ENCODE data around the gene ASB18. TPM values are rescaled to one million over a fixed set of nuclear protein-coding genes. Genes with fewer than 3 reads are reported as not detected.

The ASB18 gene
- polyA plus RNA-seq, 1 donor, result 0.03 TPM

DNA sequence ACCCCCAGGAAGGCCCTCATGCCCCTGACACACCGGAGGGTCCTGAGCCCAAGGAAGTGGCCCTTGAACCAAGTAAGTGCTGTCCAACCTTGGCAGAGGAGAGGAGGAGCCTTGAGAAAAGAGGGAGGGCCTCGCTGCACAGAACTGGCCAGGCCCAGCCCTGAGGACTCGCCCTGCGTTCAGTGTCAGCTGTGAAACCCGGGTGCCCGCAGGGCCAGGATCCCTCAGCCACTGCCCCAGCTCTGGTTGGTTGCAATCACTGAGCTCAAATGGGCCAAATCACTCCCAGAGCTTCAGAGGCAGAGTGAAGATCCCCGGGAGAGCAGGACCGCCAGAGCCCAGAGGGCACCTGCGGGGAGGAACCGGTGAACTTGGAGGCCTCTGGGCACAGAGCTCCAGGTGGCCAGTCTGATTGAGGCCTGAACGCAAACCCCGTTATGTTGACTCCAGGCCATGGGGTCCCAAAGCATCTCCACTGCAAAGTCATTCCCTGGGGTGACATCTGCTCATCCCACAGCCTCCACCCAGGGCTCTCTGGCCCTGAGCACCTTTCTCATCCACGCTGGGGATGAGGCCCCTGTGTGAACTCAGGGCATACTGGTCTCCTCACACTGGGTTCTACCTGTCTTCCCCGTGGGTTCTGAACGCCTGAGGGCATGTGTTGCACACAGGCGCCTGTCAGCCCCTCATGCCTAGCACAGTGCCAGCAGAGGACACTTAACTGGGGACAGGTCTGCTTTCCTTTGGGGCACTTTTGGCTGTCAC, 107.9 kb downstream of the ASB18 start:
- H3K27me3 ChIP-seq (ENCODE audit: control insufficient read depth, insufficient read depth, low read length), result peaks cover 69% of the 10 kb centered on the region
- no peak for DNase-seq
- WGBS (ENCODE audit: insufficient coverage, low lambda C conversion rate), result no CpG with 5 or more reads among the region's 16 CpGs

DNA sequence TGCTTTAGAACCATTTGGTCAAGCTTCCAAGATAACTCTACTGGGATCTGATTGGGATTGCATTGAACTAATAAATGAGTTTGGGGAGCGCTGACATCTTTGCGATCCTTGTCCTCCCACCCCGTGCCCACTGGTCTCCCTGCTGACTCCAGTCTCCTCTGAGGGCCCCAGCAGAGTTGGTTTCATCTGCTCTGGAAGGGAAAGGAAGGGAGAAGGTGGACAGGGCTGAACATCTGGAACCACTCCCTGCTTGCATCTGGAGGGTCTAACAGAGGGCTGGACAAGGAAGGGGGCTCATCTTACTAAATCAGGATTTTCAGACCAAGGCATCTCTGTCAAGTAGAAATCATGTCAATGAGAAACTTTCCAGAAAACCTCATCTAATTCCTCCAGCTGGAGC, 108.8 kb downstream of the ASB18 start:
- no peak overlapping the region for H3K4me3 ChIP-seq (ENCODE audit: low read length)
- no peak for DNase-seq
- no CpG with 5 or more reads among the region's 3 CpGs for WGBS (ENCODE audit: insufficient coverage, low lambda C conversion rate)
- peaks cover 3% of the 10 kb centered on the region for H3K9me3 ChIP-seq (ENCODE audit: control insufficient read depth, low read depth, low read length)
- no peaks in the 10 kb centered on the region for H3K4me1 ChIP-seq (ENCODE audit: control insufficient read depth, insufficient read depth, low read length)
- H3K36me3 ChIP-seq (ENCODE audit: control insufficient read depth, insufficient read depth, low read length), result no peaks in the 10 kb centered on the region
- no peak overlapping the region for H3K27ac ChIP-seq (ENCODE audit: low read length)
- peaks cover 61% of the 10 kb centered on the region for H3K27me3 ChIP-seq (ENCODE audit: control insufficient read depth, insufficient read depth, low read length)

More for the DNA sequence above, 107.9 kb downstream of the ASB18 start:
- no peaks in the 10 kb centered on the region for H3K4me1 ChIP-seq (ENCODE audit: control insufficient read depth, insufficient read depth, low read length)
- no peaks in the 10 kb centered on the region for H3K36me3 ChIP-seq (ENCODE audit: control insufficient read depth, insufficient read depth, low read length)
- H3K4me3 ChIP-seq (ENCODE audit: low read length), result no peak overlapping the region
- H3K27ac ChIP-seq (ENCODE audit: low read length), result no peak overlapping the region
- H3K9me3 ChIP-seq (ENCODE audit: control insufficient read depth, low read depth, low read length), result peaks cover 3% of the 10 kb centered on the region

DNA sequence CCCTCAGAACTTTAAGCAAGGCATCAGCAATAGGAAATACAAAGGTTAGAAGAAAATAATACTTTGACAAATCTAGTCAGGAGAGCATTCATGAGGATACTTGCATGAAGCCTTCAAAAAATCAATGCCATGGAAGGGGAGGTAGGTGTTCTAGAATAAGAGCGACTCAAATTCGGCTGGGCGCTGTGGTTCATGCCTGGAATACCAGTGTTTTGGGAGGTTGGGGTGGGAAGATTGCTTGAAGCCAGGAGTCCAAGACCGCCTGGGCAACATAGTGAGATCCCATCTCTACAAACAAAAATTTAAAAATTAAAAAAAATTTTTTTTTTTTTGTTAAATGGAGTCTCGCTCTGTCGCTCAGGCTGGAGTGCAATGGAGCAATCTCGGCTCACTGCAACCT, 117.8 kb downstream of the ASB18 start:
- Histone ChIP-seq H3K4me1 (ENCODE audit: control insufficient read depth, insufficient read depth, low read length) (no peaks in the 10 kb centered on the region), H3K36me3 (ENCODE audit: control insufficient read depth, insufficient read depth, low read length) (no peaks in the 10 kb centered on the region), H3K27ac (ENCODE audit: low read length) (no peak overlapping the region), H3K27me3 (ENCODE audit: control insufficient read depth, insufficient read depth, low read length) (peaks cover 7% of the 10 kb centered on the region), H3K4me3 (ENCODE audit: low read length) (no peak overlapping the region), H3K9me3 (ENCODE audit: control insufficient read depth, low read depth, low read length) (no peaks in the 10 kb centered on the region)
- no peak for DNase-seq
- WGBS (ENCODE audit: insufficient coverage, low lambda C conversion rate), result 90% methylated on average over 2 of the region's 7 CpGs

DNA sequence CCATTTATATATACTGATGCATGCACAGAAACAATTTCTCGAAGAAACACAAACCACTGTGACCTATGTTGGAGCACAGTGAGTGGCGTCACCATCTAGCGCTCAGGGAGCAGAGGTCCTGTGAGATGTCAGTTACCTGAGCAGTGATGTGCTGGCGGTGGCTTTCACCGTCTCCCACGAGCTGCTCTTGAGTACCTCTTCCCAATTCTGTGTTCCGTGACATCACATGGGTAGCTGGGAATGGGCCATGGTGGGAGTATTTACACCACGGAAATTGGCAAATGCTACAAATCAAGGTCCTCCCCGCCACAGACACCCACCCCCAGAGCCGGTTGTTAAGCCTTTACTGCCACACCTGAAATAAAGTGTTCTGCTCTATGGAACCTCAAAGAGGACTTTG, 120.4 kb downstream of the ASB18 start:
- Histone ChIP-seq H3K27ac (ENCODE audit: low read length) (no peak overlapping the region), H3K27me3 (ENCODE audit: control insufficient read depth, insufficient read depth, low read length) (peaks cover 10% of the 10 kb centered on the region), H3K9me3 (ENCODE audit: control insufficient read depth, low read depth, low read length) (no peaks in the 10 kb centered on the region), H3K4me3 (ENCODE audit: low read length) (no peak overlapping the region), H3K4me1 (ENCODE audit: control insufficient read depth, insufficient read depth, low read length) (no peaks in the 10 kb centered on the region), H3K36me3 (ENCODE audit: control insufficient read depth, insufficient read depth, low read length) (no peaks in the 10 kb centered on the region)
- DNase-seq, result no peak
- no CpG with 5 or more reads among the region's 10 CpGs for WGBS (ENCODE audit: insufficient coverage, low lambda C conversion rate)

Other genes starting within 250 kb of the ASB18 start
- gene GBX2, start 96.0 kb downstream of the ASB18 start, polyA plus RNA-seq, result not detected

Data from large intestine (tissue), 3 donors.